Esophagus squamous epithelium (tissue), 5 donors: ENCODE results near the gene CDCA8. TPM values are rescaled to one million over a fixed set of nuclear protein-coding genes. Genes with fewer than 3 reads are reported as not detected.

ENCODE experiments used
- DNase-seq: peaks from one replicate; lab custom pipeline; 2025; lab: John Stamatoyannopoulos, UW
- H3K27ac ChIP-seq, 4 donors: fragments of 200-600 bp; sonication (generic); one replicate each; pipeline ENCODE4 v1.5.1; 2016 to 2019; ENCODE audit warnings: mild to moderate bottlenecking in 1 of 4
- H3K27me3 ChIP-seq, 4 donors: fragments of 200-600 bp; sonication (generic); 1 replicate in 3 of 4; 2 replicates in 1 of 4; pipeline versions ENCODE4 v1.5.1 to v1.6.0; 2017 to 2021; ENCODE audit warnings: antibody characterized with exemption in 1 of 4
- H3K36me3 ChIP-seq, 3 donors: fragments of 200-600 bp; sonication (generic); one replicate each; pipeline ENCODE4 v1.5.1; 2016 to 2019
- H3K4me1 ChIP-seq, 3 donors: fragments of 200-600 bp; sonication (generic); one replicate each; pipeline ENCODE4 v1.5.1; 2017 to 2019
- H3K4me3 ChIP-seq, 4 donors: fragments of 200-600 bp; sonication (generic); 1 replicate in 3 of 4; 2 replicates in 1 of 4; pipeline ENCODE4 v1.5.1; 2016 to 2019; ENCODE audit warnings: mild to moderate bottlenecking in 2 of 4, moderate library complexity in 1 of 4
- H3K9me3 ChIP-seq, 3 donors: fragments of 200-600 bp; sonication (generic); one replicate each; pipeline ENCODE4 v1.5.1; 2016 to 2019
- CTCF ChIP-seq, 6 experiments: fragments of 450-650 bp in 4 of 6; fragments of 200-600 bp in 2 of 6; sonication (generic) in 2 of 6; IDR thresholded peaks; one replicate each; pipeline ENCODE4 v1.5.1; 2016 to 2019; ENCODE audit warnings: antibody characterized with exemption in 6 of 6, mild to moderate bottlenecking in 4 of 6, moderate library complexity in 4 of 6
- POLR2A ChIP-seq, 4 donors: fragments of 450-650 bp; IDR thresholded peaks; one replicate each; pipeline ENCODE4 v1.6.1; 2017; ENCODE audit warnings: antibody characterized with exemption in 4 of 4, mild to moderate bottlenecking in 4 of 4, moderate library complexity in 3 of 4
- WGBS, 2 donors: methylation state at CpG; one replicate each; pipeline ENCODE4 v1.1.5; 2018; 5-methylcytosine and 5-hydroxymethylcytosine counted together
- intact Hi-C: fragments of 100-400 bp; cut with DNase I; formaldehyde crosslinking; loops from one replicate; pipeline ENCODE4 v1.15.0; 2022
- total RNA-seq, 4 donors: library from RNA; depleted of rRNA; stranded (reverse); fragments of >200 nt; gene quantifications; one replicate each; pipeline ENCODE4 v1.1.0, GENCODE V29; 2016
- donor health status: DM: yes; HTN: yes; CAD: no.

CDCA8 gene
- total RNA-seq, 4 donors from 2014 or later = 3.4 to 15.1 (median 7.5) TPM

GRCh38 chr1:37663426-37664000, 28.8 kb upstream of the CDCA8 start:
- 41 to 47% methylated on average over 10 to 14 of the region's 14 CpGs for WGBS, 2 donors
- Histone ChIP-seq H3K9me3 (no peaks in the 10 kb centered on the region), H3K27me3 (peaks cover 0 to 46% (median 0%) of the 10 kb centered on the region in 4 donors), H3K36me3 (no peaks in the 10 kb centered on the region), H3K4me1 (no peaks in the 10 kb centered on the region), H3K27ac (no peak overlapping the region), H3K4me3 (no peak overlapping the region)
- TF ChIP-seq CTCF (IDR thresholded peaks at IDR 0.05) = no peak
- TF ChIP-seq POLR2A (IDR thresholded peaks at IDR 0.05) = no peak
- no peak for DNase-seq
- intact Hi-C loops = no loop called here

GRCh38 chr1:37666241-37666867, 26.0 kb upstream of the CDCA8 start:
- H3K4me1 ChIP-seq = no peaks in the 10 kb centered on the region
- no peaks in the 10 kb centered on the region for H3K36me3 ChIP-seq
- TF ChIP-seq POLR2A (IDR thresholded peaks at IDR 0.05) = no peak
- TF ChIP-seq CTCF (IDR thresholded peaks at IDR 0.05) = no peak
- DNase-seq = no peak
- peaks cover 0 to 48% (median 0%) of the 10 kb centered on the region in 4 donors for H3K27me3 ChIP-seq
- H3K27ac ChIP-seq = no peak overlapping the region
- WGBS, 2 donors = 72 to 78% methylated on average over 10 to 11 of the region's 11 CpGs
- no peak overlapping the region for H3K4me3 ChIP-seq
- intact Hi-C loops = no loop called here
- no peaks in the 10 kb centered on the region for H3K9me3 ChIP-seq

- TF ChIP-seq POLR2A (IDR thresholded peaks at IDR 0.05) (no peak), CTCF (IDR thresholded peaks at IDR 0.05) (no peak)
- DNase-seq = no peak
- intact Hi-C loops = no loop called here
- H3K4me3 ChIP-seq = no peak overlapping the region
- H3K27me3 ChIP-seq = peaks cover 0 to 47% (median 0%) of the 10 kb centered on the region in 4 donors
- H3K36me3 ChIP-seq = no peaks in the 10 kb centered on the region
- no peaks in the 10 kb centered on the region for H3K9me3 ChIP-seq
- WGBS, 2 donors = 54 to 59% methylated on average over 6 to 7 of the region's 17 CpGs
- H3K4me1 ChIP-seq = no peaks in the 10 kb centered on the region
- no peak overlapping the region for H3K27ac ChIP-seq
Observed at GRCh38 chr1:37667023-37667671, 25.2 kb upstream of the CDCA8 start.

GRCh38 chr1:37670133-37670532, 22.2 kb upstream of the CDCA8 start:
- intact Hi-C loops = no loop called here

More at GRCh38 chr1:37670133-37670532, 22.2 kb upstream of the CDCA8 start:
- 67 to 68% methylated on average over 2 of the region's 2 CpGs for WGBS, 2 donors
- Histone ChIP-seq H3K27me3 (peaks cover 0 to 52% (median 0%) of the 10 kb centered on the region in 4 donors), H3K36me3 (no peaks in the 10 kb centered on the region), H3K27ac (no peak overlapping the region), H3K4me1 (no peaks in the 10 kb centered on the region), H3K4me3 (no peak overlapping the region), H3K9me3 (no peaks in the 10 kb centered on the region)
- DNase-seq = no peak
- TF ChIP-seq POLR2A (IDR thresholded peaks at IDR 0.05) (no peak), CTCF (IDR thresholded peaks at IDR 0.05) (no peak)
